ENCODE results near the gene RAD23A. TPM values are rescaled to one million over a fixed set of nuclear protein-coding genes. Genes with fewer than 3 reads are reported as not detected.

The RAD23A gene
- total RNA-seq, 1 donor from 2014 or later: 40.6 TPM

DNA sequence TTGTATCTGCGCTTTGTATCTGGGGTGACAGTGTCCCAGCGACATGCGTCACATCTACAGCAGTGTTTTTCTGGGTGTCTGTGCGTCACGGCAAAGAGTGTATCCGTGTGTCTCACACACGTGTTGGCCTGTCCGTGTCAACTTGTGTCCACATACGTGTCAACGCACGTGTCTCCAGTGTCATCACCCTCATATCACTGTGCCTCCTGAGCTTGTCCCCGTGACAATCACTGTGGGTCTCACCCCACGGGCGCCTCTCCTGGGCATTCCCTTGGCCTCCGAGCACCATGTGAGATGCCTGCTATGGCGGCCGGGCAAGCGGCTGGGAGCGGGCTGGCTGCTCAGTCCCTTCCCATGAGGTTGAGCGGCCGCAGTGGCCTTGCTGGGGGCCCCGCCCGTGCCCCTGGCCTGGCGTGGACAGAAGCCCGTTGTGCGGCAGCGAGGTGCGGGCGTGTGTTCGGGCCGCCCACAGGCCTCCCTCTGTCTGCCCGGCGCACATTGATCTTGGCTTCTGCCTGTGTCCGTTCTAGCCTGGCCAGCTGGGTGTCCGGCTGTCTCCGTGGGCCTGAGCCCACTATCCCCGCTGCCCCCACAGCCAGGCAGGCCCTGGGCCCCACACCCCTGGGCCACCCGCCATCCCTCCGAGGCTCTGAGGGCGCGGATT is 56.0 kb downstream of the RAD23A start:
- peaks cover 5% of the 10 kb centered on the region for H3K36me3 ChIP-seq (ENCODE audit: insufficient read depth, low read length)
- Mint-ChIP-seq H3K9me3 (ENCODE audit: unreplicated experiment) (peaks cover 9% of the 10 kb centered on the region), H3K4me3 (ENCODE audit: unreplicated experiment) (no peak overlapping the region), H3K36me3 (ENCODE audit: low read depth, unreplicated experiment) (peaks cover 13% of the 10 kb centered on the region), H3K27me3 (ENCODE audit: low read depth, unreplicated experiment) (peaks cover 81% of the 10 kb centered on the region), H3K4me1 (ENCODE audit: low read depth, unreplicated experiment) (no peaks in the 10 kb centered on the region), H3K27ac (ENCODE audit: unreplicated experiment) (no peak overlapping the region)
- peaks cover 26% of the 10 kb centered on the region for H3K4me1 ChIP-seq (ENCODE audit: insufficient read depth, low read length)
- FAIRE-seq (no peak), DNase-seq (ENCODE audit: low read depth) (no peak)
- no peak overlapping the region for H3K4me3 ChIP-seq (ENCODE audit: insufficient read depth, low read depth, low read length)
- H3K79me2 ChIP-seq (ENCODE audit: insufficient read depth, low read length): peaks cover 98% of the 10 kb centered on the region
- H3K27me3 ChIP-seq (ENCODE audit: insufficient read depth, low read length): no peaks in the 10 kb centered on the region
- peak overlapping the region; percentile 64 for H3K9ac ChIP-seq (ENCODE audit: low read length)
- no peak overlapping the region for H2AFZ ChIP-seq (ENCODE audit: low read depth, low read length)
- peak overlapping the region; percentile 74 for H3K4me2 ChIP-seq (ENCODE audit: low read length)
- H3K27ac ChIP-seq (ENCODE audit: low read depth, low read length): peak overlapping the region; percentile 38
- H4K20me1 ChIP-seq (ENCODE audit: insufficient read depth, low read length): peaks cover 88% of the 10 kb centered on the region
- no peak for TF ChIP-seq EZH2 (IDR thresholded peaks at IDR 0.05; ENCODE audit: insufficient read depth, low read length)
- TF ChIP-seq, protein P1, sequence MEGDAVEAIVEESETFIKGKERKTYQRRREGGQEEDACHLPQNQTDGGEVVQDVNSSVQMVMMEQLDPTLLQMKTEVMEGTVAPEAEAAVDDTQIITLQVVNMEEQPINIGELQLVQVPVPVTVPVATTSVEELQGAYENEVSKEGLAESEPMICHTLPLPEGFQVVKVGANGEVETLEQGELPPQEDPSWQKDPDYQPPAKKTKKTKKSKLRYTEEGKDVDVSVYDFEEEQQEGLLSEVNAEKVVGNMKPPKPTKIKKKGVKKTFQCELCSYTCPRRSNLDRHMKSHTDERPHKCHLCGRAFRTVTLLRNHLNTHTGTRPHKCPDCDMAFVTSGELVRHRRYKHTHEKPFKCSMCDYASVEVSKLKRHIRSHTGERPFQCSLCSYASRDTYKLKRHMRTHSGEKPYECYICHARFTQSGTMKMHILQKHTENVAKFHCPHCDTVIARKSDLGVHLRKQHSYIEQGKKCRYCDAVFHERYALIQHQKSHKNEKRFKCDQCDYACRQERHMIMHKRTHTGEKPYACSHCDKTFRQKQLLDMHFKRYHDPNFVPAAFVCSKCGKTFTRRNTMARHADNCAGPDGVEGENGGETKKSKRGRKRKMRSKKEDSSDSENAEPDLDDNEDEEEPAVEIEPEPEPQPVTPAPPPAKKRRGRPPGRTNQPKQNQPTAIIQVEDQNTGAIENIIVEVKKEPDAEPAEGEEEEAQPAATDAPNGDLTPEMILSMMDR (IDR thresholded peaks at IDR 0.05; ENCODE audit: insufficient read depth, low read depth, low read length): no peak
- no peaks in the 10 kb centered on the region for H3K9me3 ChIP-seq (ENCODE audit: insufficient read depth, low read depth, low read length)

DNA sequence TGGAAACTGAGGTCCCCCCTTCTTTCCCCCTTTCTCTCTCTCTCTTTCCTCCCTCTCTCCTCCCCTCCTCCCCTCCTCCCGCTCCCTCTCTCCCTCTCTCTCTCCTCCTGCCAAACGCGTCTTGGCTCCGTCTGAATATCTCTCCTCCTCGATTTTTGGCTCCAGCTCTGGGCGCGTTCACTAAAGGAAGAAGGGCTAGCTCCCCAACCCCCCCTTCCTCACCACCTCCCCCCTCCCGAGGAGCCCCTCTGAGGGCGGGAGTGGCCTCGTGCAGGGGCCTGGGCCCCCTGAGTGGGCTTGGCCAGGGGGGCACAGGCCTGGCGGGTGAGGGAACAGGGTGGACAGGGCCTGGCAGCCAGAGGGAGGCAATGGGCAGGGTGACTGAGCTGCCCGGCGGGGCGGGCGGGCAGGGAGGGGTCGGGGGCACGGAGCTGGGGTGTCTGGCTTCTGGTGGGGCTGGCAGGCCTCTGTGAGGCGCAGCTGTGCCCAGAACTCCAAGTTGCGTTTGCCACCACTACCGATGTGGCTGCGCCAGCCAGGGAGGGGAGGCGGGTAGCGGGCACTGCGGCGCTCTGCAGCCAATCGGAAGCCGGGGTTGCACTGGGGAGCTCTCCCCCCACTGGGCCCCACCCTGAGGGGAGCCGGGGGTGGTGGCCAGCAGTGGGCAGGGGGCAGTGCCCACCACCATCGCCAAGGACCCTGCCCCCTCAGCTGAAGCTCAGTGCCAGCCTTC is 56.7 kb downstream of the RAD23A start:
- Histone ChIP-seq H3K36me3 (ENCODE audit: insufficient read depth, low read length) (peaks cover 5% of the 10 kb centered on the region), H3K79me2 (ENCODE audit: insufficient read depth, low read length) (peaks cover 98% of the 10 kb centered on the region), H3K9me3 (ENCODE audit: insufficient read depth, low read depth, low read length) (no peaks in the 10 kb centered on the region), H3K27me3 (ENCODE audit: insufficient read depth, low read length) (no peaks in the 10 kb centered on the region), H3K4me2 (ENCODE audit: low read length) (peak overlapping the region; percentile 74), H3K9ac (ENCODE audit: low read length) (peak overlapping the region; percentile 64), H3K4me3 (ENCODE audit: insufficient read depth, low read depth, low read length) (no peak overlapping the region), H3K4me1 (ENCODE audit: insufficient read depth, low read length) (peaks cover 21% of the 10 kb centered on the region), H3K27ac (ENCODE audit: low read depth, low read length) (peak overlapping the region; percentile 38), H4K20me1 (ENCODE audit: insufficient read depth, low read length) (peaks cover 88% of the 10 kb centered on the region), H2AFZ (ENCODE audit: low read depth, low read length) (no peak overlapping the region)
- TF ChIP-seq, protein P1 (IDR thresholded peaks at IDR 0.05; ENCODE audit: insufficient read depth, low read depth, low read length): no peak
- no peak for TF ChIP-seq EZH2 (IDR thresholded peaks at IDR 0.05; ENCODE audit: insufficient read depth, low read length)
- Mint-ChIP-seq H3K9me3 (ENCODE audit: unreplicated experiment) (peaks cover 8% of the 10 kb centered on the region), H3K27ac (ENCODE audit: unreplicated experiment) (no peak overlapping the region), H3K36me3 (ENCODE audit: low read depth, unreplicated experiment) (peaks cover 11% of the 10 kb centered on the region), H3K27me3 (ENCODE audit: low read depth, unreplicated experiment) (peaks cover 79% of the 10 kb centered on the region), H3K4me1 (ENCODE audit: low read depth, unreplicated experiment) (no peaks in the 10 kb centered on the region), H3K4me3 (ENCODE audit: unreplicated experiment) (no peak overlapping the region)
- FAIRE-seq (no peak), DNase-seq (ENCODE audit: low read depth) (peak; percentile 72)

Measured in astrocyte (in vitro differentiated cells and primary cell).